AG04449 (cell line): ENCODE measurements around the gene IL1RAPL1.

Source experiments
- CTCF ChIA-PET: fragments of 350-600 bp; formaldehyde crosslinking; extraction: SDS; loops from one replicate; lab custom pipeline; 2021; ENCODE audit warnings: antibody characterized with exemption; lab: Yijun Ruan, JAX
- POLR2A ChIA-PET: fragments of 400-600, 350-600 bp; formaldehyde crosslinking; extraction: SDS; loops from one replicate; lab custom pipeline; 2020; ENCODE audit warnings: antibody characterized with exemption, inconsistent platforms; lab: Yijun Ruan, JAX
- DNase-seq: peaks from one replicate; pipeline ENCODE4 v3.0.0-alpha.2; 2010; ENCODE audit warnings: low read depth, low spot score
- H3K4me3 ChIP-seq: 2 replicates; pipeline ENCODE4 v1.5.1; 2011; ENCODE audit warnings: low read depth, mild to moderate bottlenecking, control low read depth, low read length
- CTCF ChIP-seq: IDR thresholded peaks from one replicate; pipeline ENCODE4 v1.5.1; 2011; ENCODE audit warnings: mild to moderate bottlenecking, moderate library complexity, low read length, control low read depth, inconsistent platforms; ENCODE audit not compliant: insufficient read depth; ENCODE audit errors: missing control alignments

The IL1RAPL1 gene

GRCh38 chrX:29490606-29491005 is 903.4 kb downstream of the IL1RAPL1 start:
- POLR2A ChIA-PET, result no interaction called here
- no peak overlapping the region for H3K4me3 ChIP-seq
- no peak for TF ChIP-seq CTCF
- CTCF ChIA-PET, result interaction anchor here (1.8 kb wide), 1 partner anchor 12 kb away, joined by 5 read pairs; no protein-coding TSS in a partner anchor
- DNase-seq, result no peak

- TF ChIP-seq CTCF, result no peak
- no peak overlapping the region for H3K4me3 ChIP-seq
- ChIA-PET POLR2A (no interaction called here), CTCF (interaction anchor here (1.8 kb wide), 1 partner anchor 13 kb away, joined by 5 read pairs; no protein-coding TSS in a partner anchor)
- no peak for DNase-seq
Measured at GRCh38 chrX:29491659-29492058, 904.4 kb downstream of the IL1RAPL1 start.

GRCh38 chrX:29496636-29497180 is 909.5 kb downstream of the IL1RAPL1 start:
- CTCF ChIA-PET, result no interaction called here
- DNase-seq, result no peak

GRCh38 chrX:29506729-29507128 is 919.5 kb downstream of the IL1RAPL1 start:
- POLR2A ChIA-PET, result no interaction called here
- H3K4me3 ChIP-seq, result no peak overlapping the region
- no peak for TF ChIP-seq CTCF
- DNase-seq, result no peak
- CTCF ChIA-PET, result no interaction called here

More at GRCh38 chrX:29496636-29497180, 909.5 kb downstream of the IL1RAPL1 start:
- POLR2A ChIA-PET, result no interaction called here
- no peak overlapping the region for H3K4me3 ChIP-seq
- no peak for TF ChIP-seq CTCF

- DNase-seq, result no peak
- no peak for TF ChIP-seq CTCF
- no peak overlapping the region for H3K4me3 ChIP-seq
- POLR2A ChIA-PET, result no interaction called here
- CTCF ChIA-PET, result no interaction called here
Measured at GRCh38 chrX:29518100-29518499, 930.9 kb downstream of the IL1RAPL1 start.

- DNase-seq, result no peak
Measured at GRCh38 chrX:29528281-29528680, 941.0 kb downstream of the IL1RAPL1 start.

More at GRCh38 chrX:29528281-29528680, 941.0 kb downstream of the IL1RAPL1 start:
- ChIA-PET CTCF (no interaction called here), POLR2A (no interaction called here)
- no peak overlapping the region for H3K4me3 ChIP-seq
- TF ChIP-seq CTCF, result no peak
